Activated CD8-positive, alpha-beta memory T cell treated with anti-CD3 and anti-CD28 coated beads for 36 hours (primary cell): ENCODE results near the gene ZNF586. TPM values are rescaled to one million over a fixed set of nuclear protein-coding genes. Genes with fewer than 3 reads are reported as not detected.
"Not testable (repeated sequence)": the region's sequence is repeated elsewhere in the genome, so short reads cannot be mapped to it uniquely, and the experiment has no call there.

Experiments used
- CTCF ChIA-PET: fragments of 350-600 bp; sonication (Branson Sonifier 250); formaldehyde crosslinking; loops from one replicate; lab custom pipeline; 2021; ENCODE audit warnings: antibody characterized with exemption; lab: Charles Lee
- POLR2A ChIA-PET: fragments of 350-600 bp; sonication (Branson Sonifier 250); formaldehyde crosslinking; loops from one replicate; lab custom pipeline; 2021; ENCODE audit warnings: antibody characterized with exemption; lab: Charles Lee
- total RNA-seq, 2 experiments: library from RNA; stranded (reverse); gene quantifications; one replicate each; pipeline ENCODE4 v1.2.3, GENCODE V29; 2021

The ZNF586 gene
- total RNA-seq, 2 experiments from 2014 or later: 13.6 to 15.4 TPM

DNA sequence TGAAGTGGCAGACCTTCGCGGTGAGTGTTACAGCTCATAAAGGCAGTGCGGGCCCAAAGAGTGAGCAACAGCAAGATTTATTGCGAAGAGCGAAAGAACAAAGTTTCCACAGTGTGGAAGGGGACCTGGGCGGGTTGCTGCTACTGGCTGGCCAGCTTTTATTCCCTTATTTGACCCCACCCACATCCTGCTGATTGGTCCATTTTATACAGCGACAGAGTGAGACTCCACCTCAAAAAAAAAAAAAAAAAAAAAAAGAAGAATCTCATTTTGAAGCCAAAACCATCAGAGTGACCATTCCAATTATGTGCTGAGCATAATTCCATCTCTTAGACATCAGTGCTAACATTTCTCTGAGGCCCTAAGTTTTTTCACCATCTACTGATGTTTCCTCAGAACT lies 47.2 kb downstream of the ZNF586 start:
- ChIA-PET CTCF (no interaction called here), POLR2A (no interaction called here)

DNA sequence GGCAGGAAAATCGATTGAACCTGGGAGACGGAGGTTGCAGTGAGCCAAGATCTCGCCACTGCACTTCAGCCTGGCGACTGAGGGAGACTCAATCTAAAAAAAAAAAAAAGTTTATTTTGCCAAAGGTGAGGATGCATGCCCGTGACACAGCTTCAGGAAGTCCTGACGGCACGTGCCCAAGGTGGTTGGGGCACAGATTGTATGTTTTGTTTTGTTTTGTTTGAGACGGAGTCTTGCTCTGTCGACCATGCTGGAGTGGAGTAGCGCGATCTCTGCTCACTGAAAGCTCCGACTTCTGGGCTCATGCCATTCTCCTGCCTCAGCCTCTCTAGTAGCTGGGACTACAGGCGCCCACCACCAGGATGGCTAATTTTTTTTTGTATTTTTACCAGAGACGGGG lies 48.5 kb downstream of the ZNF586 start:
- ChIA-PET CTCF (no interaction called here), POLR2A (interaction anchor here (0.6 to 0.7 kb wide), 2 partner anchors 45 to 415 kb away, joined by 3 to 4 read pairs; no protein-coding TSS in a partner anchor)

DNA sequence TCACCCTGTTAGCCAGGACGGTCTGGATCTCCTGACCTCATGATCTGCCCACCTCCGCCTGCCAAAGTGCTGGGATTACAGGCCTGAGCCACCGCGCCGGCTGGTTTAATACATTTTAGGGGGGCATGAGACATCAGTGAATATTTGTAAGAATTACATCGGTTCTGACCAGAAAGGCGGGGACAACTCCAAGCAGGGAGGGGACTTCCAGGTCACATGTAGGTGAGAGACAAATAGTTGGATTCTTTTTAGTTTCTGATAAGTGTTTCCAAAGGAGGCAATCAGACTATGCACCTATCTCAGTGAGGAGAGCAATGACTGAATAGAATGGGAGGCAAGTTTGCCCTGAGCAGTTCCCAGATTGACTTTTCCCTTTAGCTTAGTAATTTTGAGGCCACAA lies 48.9 kb downstream of the ZNF586 start:
- ChIA-PET CTCF (interaction anchor here (0.9 kb wide), 1 partner anchor 13 kb away, joined by 3 read pairs; no protein-coding TSS in a partner anchor), POLR2A (interaction anchor here (0.6 to 1.0 kb wide), 6 partner anchors 45 to 414 kb away, joined by 3 to 5 read pairs (median 4); partner anchors contain the start of gene ZNF154)

DNA sequence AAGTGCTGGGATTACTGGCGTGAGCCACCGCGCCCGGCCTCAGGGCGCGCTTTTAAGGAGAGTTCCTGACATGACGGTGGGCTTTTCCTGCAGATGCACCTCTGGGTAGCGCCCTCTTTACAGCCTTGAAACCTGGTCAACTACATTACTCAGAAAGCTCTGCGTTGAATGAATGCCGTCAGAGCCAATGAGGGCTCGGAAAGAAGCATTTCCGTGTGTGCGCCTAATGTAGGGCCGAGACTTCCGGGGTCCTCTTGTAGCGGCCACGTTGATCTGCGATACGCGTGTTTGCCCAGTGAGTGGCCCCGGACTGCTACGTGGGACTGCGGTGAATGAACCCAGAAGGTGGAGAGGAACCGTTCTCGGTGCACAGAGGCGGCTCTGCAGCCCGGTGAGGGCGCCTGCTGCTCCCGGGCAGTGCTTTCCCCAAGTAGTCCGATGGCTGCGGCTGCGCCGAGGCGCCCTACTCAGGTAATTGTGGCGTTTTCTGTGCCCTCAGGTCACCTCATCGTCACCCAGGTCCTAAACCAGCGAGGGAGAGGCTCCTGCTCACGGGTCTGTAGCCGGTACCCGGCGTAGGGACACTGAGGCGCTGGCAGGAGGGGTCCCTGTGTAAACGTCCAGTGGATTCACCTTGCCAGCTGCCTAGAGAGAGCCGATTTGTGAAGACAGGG lies 50.1 kb downstream of the ZNF586 start:
- ChIA-PET POLR2A (interaction anchor here (0.6 to 2.0 kb wide), 5 partner anchors 30 to 112 kb away, joined by 3 to 6 read pairs (median 5); partner anchors contain the start of genes ZNF587, ZNF671 and ZNF776), CTCF (interaction anchor here (0.7 to 1.2 kb wide), 3 partner anchors 14 to 72 kb away, joined by 3 read pairs; no protein-coding TSS in a partner anchor)

DNA sequence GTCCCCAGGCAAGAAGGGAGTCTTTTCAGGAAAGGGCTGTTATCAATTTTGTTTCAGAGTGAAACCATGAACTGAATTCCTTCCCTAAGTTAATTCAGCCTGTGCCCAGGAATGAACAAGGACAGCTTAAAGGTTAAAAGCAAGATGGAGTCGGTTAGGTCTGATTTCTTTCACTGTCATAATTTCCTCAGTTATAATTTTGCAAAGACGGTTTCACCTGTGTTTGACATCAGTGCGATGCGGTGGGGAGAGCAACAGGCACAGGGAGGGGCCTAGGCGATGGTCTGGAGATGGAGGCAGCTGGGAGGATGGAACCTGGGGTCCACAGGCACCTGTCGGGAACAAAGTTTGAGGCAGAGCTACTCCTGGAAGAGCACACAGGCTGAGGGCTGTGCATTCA lies 51.1 kb downstream of the ZNF586 start:
- CTCF ChIA-PET: no interaction called here
- POLR2A ChIA-PET: interaction anchor here (0.6 to 2.0 kb wide), 3 partner anchors 19 to 74 kb away, joined by 6 read pairs; partner anchors contain the start of genes ZNF587 and ZNF776

DNA sequence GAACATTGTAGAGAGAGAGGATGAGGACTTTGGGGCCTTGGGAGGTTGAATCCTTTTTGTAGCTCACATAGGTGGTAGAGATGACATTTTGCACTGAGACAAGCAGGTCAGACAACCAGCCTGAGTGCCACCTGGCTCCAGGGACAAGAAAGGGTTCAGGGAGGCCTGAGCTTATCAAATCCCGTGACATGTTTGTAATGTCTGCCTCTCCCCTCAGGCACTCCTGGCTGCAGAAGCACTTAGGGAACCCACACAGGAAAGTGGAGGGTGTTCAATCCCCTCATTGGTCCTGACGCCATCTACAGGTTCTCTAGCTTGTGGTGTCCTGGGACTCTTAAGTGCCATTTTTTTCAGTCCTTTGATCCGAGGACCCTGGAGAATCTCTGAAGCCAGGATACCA lies 51.6 kb downstream of the ZNF586 start:
- CTCF ChIA-PET, POLR2A ChIA-PET: not testable (repeated sequence)

DNA sequence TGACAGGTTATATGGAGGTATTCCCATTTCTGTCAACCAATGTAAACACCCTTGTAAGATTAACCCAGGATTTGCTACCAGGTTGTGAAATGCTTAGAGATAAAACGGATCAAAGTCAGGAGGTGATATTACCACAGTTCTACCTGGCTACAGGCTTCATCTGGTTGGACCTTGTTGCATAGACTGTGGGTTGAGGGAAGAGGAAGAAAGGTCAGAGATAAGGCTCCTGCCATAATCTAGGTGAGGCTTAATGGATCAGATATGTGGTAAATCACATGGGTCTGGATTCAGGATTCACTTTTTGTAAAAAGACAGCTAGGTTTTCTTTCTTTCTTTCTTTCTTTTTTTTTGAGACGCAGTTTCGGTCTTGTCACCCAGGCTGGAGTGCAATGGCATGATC lies 52.0 kb downstream of the ZNF586 start:
- CTCF ChIA-PET, POLR2A ChIA-PET: not testable (repeated sequence)

DNA sequence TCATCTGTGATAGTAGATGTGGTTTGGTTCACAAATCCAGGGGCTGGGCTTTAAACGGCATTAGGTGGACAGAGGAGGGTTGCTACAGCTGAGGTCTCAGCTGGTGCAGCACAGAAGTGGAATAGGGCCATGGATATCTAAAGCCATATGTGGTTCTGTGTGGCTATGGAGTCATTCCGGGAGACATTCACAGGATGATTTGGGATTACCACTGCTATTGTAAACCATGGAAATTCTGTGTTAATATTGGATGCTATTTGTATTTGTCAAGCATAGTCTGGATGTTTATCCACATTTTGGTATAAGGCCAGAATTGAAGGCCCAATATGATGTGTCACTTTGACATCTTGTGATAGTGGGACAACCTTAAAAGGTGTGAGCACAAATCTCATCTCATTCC lies 53.7 kb downstream of the ZNF586 start:
- POLR2A ChIA-PET, CTCF ChIA-PET: not testable (repeated sequence)

DNA sequence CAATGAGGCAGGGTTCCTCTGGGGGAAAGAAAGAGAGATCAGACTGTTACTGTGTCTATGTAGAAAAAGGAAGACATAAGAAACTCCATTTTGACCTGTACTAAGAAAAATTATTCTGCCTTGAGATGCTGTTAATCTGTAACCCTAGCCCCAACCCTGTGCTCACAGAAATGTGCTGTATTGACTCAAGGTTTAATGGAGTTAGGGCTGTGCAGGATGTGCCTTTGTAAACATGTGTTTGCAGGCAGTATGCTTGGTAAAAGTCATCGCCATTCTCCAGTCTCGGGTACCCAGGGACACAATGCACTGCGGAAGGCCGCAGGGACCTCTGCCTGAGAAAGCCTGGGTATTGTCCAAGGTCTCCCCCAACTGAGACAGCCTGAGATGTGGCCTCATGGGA lies 54.1 kb downstream of the ZNF586 start:
- CTCF ChIA-PET, POLR2A ChIA-PET: not testable (repeated sequence)

DNA sequence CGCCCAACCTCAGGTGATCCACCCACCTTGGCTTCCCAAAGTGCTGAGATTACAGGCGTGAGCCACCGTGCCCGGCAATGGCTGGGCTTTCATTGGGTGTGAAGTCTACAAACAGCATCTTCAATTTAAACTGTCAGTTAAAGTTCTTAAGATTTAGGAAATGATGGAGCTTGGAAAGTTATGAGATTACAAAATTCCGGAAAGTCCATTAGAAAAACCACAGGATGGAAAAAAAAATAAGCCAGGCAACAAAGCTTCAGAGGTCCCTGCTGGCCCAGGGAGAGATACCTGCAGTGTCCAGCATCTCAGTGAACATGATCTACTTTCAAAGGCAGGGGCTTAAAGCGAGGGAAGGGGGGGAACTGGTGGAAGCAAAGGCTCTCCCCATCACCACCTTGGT lies 56.0 kb downstream of the ZNF586 start:
- ChIA-PET CTCF (no interaction called here), POLR2A (no interaction called here)

DNA sequence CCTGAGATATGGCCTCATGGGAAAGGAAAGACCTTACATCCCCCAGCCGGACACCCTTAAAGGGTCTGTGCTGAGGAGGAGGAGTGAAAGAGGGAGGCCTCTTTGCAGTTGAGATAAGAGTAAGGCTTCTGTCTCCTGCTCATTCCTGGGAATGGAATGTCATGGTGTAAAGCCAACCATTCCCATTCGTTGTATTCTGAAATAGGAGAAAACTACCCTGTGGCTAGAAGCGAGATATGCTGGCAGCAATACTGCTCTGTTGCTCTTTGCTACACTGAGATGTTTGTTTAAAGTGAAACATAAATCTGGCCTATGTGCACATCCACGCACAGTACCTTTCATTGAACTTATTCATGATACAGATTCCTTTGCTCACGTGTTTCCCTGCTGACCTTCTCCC lies 59.8 kb downstream of the ZNF586 start:
- ChIA-PET POLR2A (no interaction called here), CTCF (no interaction called here)

DNA sequence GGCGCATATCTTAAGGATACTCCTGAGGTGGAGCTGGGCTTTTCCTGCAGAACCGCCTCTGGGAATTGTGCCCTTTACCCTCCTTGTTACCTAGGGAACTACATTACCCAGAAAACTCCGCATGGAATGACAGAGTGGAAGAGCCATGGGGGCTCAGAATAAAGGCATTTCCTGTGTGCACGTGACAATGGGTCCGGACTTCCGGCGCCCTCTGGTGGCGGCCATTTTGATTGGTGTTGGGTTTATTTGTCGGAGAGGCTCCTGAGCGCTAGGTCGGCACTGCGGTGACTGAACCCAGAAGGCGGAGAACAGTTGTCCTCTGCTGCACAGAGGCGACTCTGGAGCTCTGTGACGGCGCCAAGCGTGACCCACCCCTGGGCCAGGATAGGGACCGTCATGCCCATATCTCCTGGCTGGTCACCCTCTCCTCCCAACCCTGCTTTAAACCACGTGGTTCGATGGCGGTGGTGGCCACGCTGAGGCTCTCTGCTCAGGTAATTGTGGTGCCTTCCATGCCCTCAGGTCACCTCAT lies 60.7 kb downstream of the ZNF586 start, which contains the start of gene ZNF587B:
TSS of gene ZNF587B (plus strand) at position 229 of the 532 bp plus-strand sequence. CDS start at position 459, 230 bp downstream.
- POLR2A ChIA-PET: no interaction called here
- CTCF ChIA-PET: no interaction called here

Other genes with a start within 250 kb of the ZNF586 start
- 1 to 10 TPM; 4.4 TPM for gene ZNF549, start 242.3 kb upstream of the ZNF586 start, total RNA-seq
- 1 to 10 TPM; 8.8 to 10.0 TPM for gene ZNF550, start 209.8 kb upstream of the ZNF586 start, total RNA-seq
- gene ZNF416, start 190.8 kb upstream of the ZNF586 start, total RNA-seq: 1 to 10 TPM; 3.4 to 4.0 TPM
- 10 to 100 TPM in 1 of 2 experiments, 1 to 10 TPM in 1; 8.7 to 11.1 TPM for gene ZIK1, start 185.5 kb upstream of the ZNF586 start, total RNA-seq
- gene ZNF530, start 169.8 kb upstream of the ZNF586 start, total RNA-seq: 10 to 100 TPM; 10.2 to 10.8 TPM
- gene ZNF134, start 155.4 kb upstream of the ZNF586 start, total RNA-seq: 10 to 100 TPM; 15.9 to 16.9 TPM
- 1 to 10 TPM; 5.5 to 6.6 TPM for gene ZNF211, start 136.5 kb upstream of the ZNF586 start, total RNA-seq
- not detected for gene ZSCAN4, start 100.7 kb upstream of the ZNF586 start, total RNA-seq
- gene ZNF551, start 87.7 kb upstream of the ZNF586 start, total RNA-seq: 10 to 100 TPM; 12.8 to 13.9 TPM
- 1 to 10 TPM; 5.0 to 5.1 TPM for gene ZNF154, start 60.5 kb upstream of the ZNF586 start, total RNA-seq
- 1 to 10 TPM; 8.2 to 8.4 TPM for gene ZNF671, start 42.1 kb upstream of the ZNF586 start, total RNA-seq
- 10 to 100 TPM; 10.2 to 10.8 TPM for gene ZNF776, start 22.9 kb upstream of the ZNF586 start, total RNA-seq
- 1 to 10 TPM; 6.4 to 7.2 TPM for gene ZNF552, start 45.2 kb downstream of the ZNF586 start, total RNA-seq
- 10 to 100 TPM; 27.3 to 27.5 TPM for gene ZNF587B, start 60.6 kb downstream of the ZNF586 start, total RNA-seq
- gene ZNF587, start 80.2 kb downstream of the ZNF586 start, total RNA-seq: 10 to 100 TPM; 23.9 to 24.0 TPM
- gene ZNF814, start 119.4 kb downstream of the ZNF586 start, total RNA-seq: 10 to 100 TPM; 34.3 to 36.8 TPM
- gene ZNF417, start 146.9 kb downstream of the ZNF586 start, total RNA-seq: 10 to 100 TPM; 15.0 to 15.3 TPM
- 1 to 10 TPM; 4.4 to 4.7 TPM for gene ZNF418, start 165.7 kb downstream of the ZNF586 start, total RNA-seq
- 1 to 10 TPM; 6.2 to 7.5 TPM for gene ZNF256, start 178.0 kb downstream of the ZNF586 start, total RNA-seq
- gene C19orf18, start 204.9 kb downstream of the ZNF586 start, total RNA-seq: not detected
- 1 to 10 TPM; 6.3 to 6.6 TPM for gene ZNF606, start 233.1 kb downstream of the ZNF586 start, total RNA-seq